HG02973 (cell line): ENCODE results near the gene TFF1.

Source experiments
- ATAC-seq: cut with Tn5 transposase; IDR thresholded peaks from one replicate; pipeline ENCODE4 v1.9.1; 2021; ENCODE audit warnings: moderate library complexity; ENCODE audit not compliant: unreplicated experiment

TFF1 gene

DNA sequence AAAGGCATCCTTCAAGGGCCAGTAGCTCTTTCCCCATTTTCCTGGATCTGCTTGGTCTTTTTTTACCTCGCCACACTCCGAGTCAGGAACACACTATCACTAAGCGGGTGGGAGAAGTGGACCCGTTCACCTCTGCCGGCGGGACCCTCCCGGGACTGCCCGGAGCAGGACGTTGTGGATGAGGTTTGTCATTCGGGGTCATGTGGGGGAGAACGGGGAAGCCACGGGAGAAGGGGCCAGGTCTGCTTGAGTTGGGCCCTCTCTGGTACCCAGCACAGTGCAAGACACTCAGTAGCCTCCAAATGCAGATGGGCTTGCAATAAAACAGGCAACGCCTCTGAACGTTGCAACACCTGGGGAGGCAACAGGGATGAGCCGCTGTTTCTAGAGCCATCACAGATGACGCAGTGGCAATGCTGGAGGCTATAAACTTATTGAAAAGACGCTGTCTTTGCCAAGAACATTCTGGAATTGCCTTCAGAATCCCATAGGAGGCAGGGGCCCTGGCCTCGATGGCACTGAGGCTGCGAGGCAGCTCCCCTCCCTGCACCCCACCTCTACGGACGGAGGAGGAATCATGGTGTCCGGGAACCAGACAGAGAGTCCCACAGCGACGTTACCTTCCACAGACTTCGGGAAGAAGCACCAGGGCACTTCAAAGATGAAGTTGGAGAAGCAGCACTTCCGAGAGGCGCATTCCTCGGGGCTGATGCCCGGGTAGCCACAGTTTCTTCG, 19.3 kb downstream of the TFF1 start:
- ATAC-seq, result no peak

DNA sequence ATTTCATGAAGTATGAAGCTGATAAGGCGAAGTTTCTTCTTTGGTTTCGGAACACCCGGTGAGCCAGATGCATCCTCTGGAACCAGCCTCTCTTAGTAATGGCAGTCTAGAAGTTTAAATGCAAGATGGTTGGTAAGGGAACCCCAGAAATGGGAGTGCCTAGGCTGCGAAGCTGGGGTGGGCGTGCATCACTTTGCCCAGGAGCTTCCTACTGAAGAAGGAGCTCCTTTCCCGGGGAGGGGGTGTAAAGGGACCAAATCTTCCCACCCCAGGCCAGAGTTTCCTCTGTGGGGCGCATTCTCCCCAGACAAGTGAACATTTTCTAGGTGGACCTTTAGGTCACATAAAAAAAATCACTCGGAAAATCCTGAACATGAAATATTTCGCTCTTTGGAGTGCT, 19.9 kb downstream of the TFF1 start:
- no peak for ATAC-seq

DNA sequence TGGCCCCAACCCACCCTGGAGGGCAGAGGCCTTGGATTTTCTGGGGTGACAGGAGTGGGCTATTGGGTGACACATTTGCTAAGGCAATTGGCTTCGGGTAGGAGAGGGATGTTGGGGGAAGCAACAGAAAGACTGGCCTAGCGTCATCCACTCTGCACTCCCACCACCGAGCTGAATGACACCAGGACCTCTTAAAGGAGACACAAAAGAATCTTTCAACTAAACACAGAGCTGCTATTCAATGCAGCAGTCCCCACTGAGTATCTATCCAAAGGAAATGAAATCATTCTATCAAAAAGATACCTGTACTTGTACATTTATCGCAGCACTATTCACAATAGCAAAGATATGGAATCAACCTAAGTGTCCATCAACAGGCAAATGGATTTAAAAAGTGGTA, 21.7 kb downstream of the TFF1 start:
- ATAC-seq, result no peak

DNA sequence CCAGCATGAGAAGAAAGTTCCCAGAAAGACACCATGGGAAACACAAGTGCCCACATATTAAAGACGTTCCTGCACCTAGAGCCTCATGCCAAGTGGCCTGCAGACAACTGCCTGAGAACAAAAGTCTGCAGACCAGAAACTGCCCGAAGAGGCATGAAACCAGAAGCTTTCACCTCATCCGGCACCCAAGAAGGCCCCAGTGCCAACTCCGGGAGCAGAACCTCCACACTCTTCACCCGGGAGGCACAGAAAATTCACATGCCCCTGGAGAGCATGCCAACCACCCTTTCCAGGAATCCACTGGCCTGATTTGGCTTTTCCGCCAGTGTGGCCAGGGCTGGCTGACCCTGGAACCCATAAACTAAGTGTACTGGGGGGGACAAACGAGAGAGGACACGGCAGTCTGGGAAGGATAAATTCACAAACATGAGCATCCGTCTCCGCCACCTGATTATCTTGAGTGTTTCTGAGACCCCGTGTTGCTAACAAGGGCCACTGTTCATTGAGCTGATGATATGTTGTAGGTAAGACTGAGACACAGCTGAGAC, 22.3 kb downstream of the TFF1 start:
- ATAC-seq, result no peak

DNA sequence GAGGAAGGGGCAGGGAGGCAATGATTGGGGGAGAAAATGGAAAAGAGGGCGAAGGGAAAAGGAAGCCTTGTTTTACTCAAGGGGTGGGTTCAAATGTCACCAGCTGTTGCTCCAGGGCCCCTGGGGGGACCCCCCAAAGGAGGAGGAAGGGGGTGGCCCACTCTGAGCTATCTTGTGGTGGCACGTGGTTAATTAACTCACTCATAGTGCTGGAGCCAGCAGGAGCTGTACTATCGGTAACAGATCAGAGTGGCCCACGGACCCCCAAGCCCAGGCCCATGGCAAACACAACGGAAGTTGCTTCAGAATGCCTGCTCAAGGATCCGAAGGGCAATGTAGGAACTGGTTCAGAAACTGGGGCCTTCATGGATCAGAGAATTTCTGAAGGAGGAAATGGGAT, 22.8 kb downstream of the TFF1 start:
- no peak for ATAC-seq

DNA sequence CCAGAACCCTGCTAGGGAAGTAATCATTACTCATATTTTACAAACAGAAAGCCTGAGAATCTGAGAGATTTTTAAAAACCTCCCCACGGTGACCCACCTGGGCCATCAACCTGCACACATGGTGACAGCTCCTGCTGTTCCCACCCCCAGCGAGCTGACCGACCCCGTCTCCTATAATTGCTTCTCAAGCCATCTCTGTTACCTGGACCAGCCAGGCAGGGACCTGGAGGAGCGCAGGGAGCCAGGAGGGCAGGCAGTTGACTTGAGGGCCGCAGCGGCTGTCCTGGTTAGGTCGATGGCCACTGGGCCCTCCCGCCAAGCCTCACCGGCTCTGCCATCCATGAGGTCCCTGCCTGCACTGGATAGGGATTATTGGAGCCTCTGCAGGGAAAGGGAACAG, 23.2 kb downstream of the TFF1 start:
- no peak for ATAC-seq

DNA sequence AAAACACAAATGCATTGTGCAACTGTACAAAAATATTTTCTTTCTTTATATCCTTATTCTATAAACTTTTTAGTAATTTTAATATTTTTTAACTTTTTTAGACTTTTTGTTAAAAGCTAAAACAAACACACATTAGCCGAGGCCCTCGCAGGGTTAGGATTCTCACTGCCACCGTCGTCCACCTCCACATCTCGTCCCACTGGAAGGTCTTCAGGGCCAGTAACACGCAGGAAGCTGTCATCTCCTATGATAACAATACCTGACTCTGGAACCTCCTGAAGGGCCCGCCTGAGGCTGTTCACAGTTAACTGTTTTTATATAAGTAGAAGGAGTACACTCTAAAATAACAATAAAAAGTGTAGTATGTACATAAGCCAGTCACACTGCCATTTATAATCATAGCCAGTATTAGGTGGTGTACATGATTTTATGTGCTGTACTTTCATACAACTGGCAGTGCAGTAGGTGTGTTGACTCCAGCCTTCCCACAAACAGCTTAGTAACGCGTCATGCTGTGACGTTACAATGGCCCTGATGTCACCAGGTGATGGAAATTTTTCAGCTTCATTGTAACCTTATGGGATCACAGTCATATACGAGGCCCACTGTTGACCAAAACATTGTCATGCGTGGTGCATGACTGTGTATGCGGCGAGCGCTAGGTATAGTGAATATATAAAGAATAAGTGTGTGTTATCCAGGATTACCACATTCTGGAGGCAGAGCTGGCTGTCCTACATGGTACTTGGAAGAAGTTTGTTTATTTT, 24.4 kb downstream of the TFF1 start:
- ATAC-seq, result no peak

DNA sequence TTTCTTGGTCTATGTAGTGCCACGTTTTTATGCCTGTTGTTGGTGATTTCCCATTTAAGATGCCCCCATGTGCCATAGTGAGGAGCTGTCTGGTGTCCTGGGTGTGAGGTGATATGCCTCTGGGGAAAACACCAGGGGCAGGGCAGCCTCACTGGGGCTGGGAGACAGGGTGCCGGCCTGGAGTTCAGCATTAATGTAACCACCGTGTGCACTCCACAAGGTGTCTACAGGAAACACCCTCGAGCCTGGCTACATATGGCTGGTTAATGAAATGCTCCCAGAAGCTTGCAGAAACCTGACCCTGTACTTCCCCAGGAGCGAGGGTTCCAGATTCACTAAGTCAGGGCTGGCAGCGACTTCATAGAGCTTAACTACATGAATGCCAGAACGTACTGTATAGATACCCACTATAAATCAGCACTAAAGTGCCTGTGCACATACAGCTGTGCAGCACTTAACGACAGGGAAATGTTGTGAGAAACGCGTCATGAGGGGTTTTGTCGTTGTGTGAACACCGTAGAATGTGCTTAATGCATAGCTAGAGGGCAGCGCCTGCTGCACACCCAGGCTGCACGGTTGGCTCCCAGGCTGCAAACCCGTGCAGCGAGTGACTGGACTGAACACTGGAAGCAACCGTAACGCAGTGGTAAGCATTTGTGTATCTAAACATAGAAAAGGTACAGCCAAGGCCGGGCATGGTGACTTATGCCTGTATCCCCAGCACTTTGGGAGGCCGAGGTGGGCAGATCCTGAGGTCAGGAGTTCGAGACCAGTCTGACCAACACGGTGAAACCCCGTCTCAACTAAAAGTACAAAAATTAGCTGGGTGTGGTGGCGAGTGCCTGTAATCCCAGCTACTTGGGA, 25.9 kb downstream of the TFF1 start:
- no peak for ATAC-seq

DNA sequence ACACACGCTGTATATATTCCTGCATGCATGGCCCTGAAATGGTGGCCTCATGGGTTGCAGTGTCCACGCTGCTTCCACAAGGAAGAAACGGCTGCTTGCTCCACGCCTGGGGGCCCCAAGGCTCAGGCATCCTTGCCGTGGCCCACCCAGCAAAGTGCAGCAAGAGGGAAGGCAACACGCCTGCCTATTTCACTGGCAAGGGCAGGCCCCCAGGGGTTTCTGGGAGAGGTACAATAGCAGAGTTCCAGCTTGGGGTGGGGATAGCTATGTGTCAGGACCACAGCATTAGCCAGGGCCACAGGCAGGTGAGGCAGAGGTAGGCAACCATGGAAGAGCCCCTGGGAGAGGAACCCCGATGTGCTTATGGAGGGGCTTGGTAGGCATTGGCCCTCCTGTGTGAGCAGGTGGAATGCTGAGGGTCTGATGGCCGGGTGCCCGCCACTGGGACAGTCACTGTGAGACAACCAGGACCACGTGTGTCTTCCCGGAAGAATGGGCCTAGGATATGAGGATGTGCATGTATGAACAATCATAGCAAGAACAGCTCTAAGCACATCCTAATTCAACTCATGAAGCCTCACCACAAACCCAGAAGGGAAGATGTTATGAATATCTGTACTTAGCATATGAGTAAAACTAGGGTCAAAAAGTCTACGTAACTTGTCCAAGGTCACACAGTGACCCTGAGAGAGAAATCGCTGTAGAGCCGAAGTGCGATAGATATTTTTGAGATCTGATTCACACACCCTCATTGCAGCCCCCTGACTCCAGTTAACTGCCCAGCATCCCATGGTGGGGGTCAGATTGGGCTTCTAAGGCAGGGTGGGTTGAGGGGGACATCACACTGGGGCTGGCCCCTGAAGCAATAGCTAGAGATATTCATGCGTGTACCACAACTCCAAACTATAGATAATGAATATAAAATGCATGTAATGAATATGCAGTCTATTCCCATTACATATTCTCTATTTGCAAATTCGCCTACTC, 27.3 kb downstream of the TFF1 start:
- ATAC-seq, result no peak

DNA sequence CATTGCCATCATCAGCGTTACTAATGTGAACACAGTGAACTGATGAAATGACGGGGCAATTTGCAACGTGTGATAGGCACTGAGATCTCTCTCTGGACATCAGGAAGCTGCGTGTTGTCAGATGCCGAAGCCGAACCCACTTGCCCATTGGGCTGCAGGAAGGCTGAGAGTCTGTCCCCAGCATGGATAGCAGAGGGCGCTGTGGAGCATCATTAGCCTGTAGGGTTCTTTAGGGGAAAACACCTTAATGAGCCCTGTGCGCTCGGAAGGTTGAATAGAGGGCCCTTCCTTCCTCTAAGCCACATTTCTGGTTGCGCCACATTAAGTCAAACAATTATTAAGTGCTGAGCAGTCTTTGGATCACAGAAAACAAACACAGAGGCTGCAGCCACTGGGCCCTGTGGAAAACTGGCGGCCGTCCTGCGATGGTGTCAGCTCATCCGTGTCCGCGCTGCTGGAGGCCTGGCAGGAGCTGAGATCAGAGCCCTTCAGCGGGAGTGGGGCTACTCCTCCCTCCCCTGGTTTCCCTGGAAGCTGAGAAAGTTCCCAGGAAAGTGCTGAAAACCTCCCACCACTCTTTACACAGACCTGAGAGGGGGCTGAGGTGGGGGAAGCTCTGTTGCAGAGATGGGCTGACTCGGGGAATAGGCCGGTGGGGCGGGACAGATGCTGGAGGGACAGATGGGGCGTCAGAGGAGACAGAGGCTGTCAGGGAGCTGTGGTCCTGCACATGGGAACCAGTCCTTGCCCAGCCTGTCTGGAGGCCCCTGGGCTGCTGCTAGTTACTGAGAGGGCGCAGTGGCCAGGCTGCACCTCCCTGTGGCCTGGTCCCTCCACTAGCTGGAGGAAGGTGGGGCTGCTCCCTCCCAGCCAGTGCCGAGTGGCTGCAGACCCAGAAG, 28.3 kb downstream of the TFF1 start:
- no peak for ATAC-seq

DNA sequence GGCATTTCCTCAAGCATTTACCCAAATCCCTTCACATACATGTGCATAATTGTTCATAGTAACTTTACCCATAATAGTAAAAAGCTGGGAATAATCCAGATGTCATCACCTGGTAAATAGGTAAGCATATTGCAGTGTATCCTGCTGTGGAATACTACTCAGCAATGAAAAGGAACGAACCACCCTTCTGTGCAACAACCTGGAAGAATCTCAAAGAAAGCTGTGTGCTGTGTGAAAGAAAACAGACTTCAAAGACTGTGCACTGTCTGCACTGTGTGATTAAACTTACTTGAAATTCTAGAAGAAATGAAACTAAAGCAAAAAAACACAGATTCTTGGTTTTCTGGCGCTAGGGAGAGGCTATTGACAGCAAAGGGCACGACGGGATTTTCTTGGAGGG, 29.1 kb downstream of the TFF1 start:
- ATAC-seq, result no peak

DNA sequence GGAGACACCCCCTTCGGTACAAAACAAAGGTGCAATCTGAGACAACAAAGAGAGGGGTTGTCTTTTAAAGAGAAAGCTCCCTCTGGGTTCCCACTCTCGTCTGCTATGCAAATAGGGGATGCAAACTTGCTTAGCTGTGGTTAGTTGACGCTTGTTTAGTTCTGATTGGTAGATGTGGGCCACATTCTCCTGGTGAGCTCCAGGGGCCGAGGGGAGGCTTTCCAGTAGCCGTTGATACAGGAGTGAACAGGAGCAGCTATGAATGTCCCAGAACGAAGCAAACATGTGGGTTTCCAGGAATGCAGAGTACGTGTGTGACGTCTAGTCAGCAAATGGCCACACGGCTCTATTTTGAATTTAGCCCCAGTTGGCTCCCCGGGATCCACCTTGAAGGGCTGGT, 30.3 kb downstream of the TFF1 start:
- ATAC-seq, result no peak

DNA sequence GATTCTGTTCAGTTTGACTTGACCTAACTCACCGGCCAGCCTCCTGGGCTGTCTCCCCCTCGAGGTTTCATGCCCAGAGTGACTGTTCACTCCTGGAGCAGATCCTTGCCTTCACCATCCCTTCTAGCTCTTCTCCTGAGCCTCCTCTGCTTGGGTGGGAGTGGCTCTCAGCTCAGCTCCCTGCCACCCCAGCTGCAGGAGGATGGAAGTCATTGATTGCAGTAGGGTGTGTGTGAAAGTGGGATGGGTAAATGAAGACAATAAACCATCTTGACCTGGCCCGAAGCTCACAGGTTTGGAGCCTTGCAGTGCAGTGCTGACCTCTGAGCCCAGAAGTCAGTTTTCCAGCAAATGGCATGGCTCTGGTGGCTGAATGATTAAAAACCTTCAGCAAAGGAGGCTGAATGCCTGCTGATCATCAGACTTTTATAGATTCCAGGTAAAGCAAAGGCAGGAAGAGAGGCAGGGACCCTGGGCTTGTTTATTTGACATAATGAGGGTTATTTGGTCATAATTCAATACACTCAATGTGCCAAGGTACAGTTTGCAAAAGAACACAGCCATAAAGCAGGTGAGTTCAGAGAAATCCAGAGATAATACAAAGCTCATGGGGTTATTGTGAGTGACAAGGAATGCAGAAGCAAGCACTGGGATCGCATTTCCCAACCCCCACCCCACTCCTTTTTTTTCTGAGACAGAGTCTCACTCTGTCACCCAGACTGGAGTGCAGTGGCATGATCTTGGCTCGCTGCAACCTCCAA, 33.6 kb downstream of the TFF1 start:
- ATAC-seq, result no peak

DNA sequence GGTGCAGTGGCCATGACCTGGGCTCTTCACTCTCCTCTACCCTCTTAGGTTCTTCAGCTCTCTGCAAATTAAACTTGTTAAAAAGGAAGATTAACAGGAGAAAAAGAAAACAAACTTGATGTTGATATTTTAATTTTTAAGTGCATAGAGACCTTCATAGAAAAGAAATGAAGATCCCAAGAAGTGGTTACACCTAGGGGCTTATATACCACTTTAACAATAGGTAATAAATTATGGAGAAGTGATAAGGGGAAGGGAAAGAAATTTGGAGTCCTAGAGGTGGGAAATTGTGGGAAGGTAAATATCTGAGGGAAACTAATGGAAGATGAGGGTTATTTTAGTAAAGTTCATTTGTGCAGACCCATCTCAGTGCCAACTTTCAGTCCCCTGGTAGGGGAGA, 34.7 kb downstream of the TFF1 start:
- ATAC-seq, result no peak

DNA sequence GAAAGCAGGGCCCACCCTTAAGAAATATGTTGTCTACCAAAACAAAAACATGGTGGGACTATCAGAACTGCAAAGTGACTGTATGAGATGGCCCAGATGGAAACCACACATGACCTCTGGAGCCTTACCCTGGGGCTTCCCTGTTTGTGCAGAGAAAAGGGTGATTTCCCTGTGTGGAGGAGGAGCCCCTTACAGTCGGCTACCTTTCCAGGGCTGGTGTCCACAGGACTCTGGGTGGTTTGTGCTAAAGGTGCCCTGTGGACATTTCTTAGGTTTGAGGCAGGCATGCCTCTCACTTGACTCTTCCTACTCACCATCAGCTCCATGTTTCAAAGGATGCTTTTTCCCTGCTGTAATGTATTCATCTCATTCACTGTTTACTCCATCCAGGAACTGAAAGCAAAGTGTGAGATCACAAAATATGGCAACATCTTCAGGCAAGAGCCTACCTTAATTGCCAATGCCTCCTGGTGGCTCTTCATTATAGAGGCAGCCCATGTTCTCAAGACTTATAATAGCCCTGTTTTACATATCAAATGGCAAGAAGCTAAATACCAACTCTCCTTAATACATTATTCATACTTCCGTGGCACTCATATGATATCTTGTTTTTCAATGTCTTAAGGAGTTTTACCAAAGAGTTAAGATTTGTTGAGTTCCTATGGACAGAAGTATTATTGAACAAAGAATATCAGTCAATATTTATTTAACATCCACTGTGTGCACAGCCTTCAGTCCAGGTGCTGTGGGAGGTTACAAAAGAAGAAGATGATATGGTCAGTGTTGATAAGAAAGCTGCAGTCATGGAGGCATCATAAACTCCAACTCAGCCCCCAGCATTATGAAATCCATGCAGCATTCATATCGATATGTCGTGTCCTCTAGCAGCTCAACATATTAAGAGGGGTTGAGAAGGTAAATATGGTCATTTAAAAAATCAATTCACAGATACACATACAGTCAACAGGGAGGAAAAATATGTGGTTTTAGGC, 35.7 kb downstream of the TFF1 start:
- no peak for ATAC-seq

DNA sequence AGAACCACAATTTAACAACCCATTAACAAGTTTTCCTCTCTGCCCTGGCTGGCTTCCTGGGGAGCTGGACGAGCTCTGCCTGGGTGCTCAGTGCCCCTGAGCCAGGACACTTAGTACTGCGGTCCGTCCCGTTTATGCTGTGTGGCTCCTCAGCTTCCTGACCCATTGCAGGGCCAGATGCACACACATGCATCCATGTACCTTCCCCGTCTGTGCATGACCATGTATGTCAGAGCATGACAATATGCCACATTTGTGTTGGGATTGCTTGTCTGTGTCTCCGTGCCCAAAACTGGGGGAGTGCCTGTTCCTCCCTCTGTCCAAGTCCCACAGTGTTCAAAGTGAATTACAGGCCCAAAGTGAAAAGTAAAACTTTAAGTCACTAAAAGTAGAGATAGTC, 41.4 kb downstream of the TFF1 start:
- no peak for ATAC-seq

DNA sequence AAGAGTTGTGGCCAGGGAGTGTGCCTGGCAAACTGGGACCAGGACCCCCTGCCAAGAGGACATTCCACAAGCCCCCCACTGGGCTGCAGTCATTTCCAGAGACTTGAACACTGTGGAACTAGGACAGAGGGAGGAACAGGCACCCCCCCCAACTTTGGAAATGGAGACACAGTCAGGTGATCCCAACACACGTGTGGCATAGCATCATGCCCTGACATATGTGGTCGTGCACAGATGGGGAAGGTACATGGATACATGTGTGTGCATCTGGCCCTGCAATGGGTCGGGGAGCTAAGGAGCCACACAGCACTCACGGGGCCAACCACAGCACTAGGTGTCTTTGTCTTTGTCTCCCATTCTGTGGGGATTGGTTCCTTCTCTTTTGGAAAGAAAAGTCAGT, 44.5 kb downstream of the TFF1 start:
- ATAC-seq, result no peak
